SK-N-SH treated with all-trans-retinoic acid at 6 μM for 48 hours (cell line): ENCODE data around the gene SEC24D.

Source experiments
- ATAC-seq: fragments of 200-7000 bp; cut with Tn5 transposase; 3 replicates; pipeline ENCODE4 v1.9.1; 2020; ENCODE audit warnings: mild to moderate bottlenecking, moderate library complexity
- ARNTL ChIP-seq: fragments of 450-650 bp; formaldehyde crosslinking; IDR thresholded peaks from 2 replicates; pipeline ENCODE4 v1.5.0; 2020; ENCODE audit warnings: low read depth, mild to moderate bottlenecking, moderate library complexity, borderline replicate concordance
- BACH2 ChIP-seq: fragments of 250-450 bp; sonication (Bioruptor Pico); IDR thresholded peaks from 2 replicates; pipeline ENCODE4 v1.9.0; 2021; ENCODE audit warnings: mild to moderate bottlenecking, borderline replicate concordance
- CSDC2 ChIP-seq: fragments of 250-450 bp; sonication (Bioruptor Pico); IDR thresholded peaks from 2 replicates; pipeline ENCODE4 v1.5.0; 2020; ENCODE audit warnings: mild to moderate bottlenecking, moderate library complexity
- ESRRG ChIP-seq: fragments of 250-450 bp; sonication (Bioruptor Pico); IDR thresholded peaks from 2 replicates; pipeline ENCODE4 v1.6.1; 2021; ENCODE audit warnings: mild to moderate bottlenecking
- GLIS3 ChIP-seq: fragments of 250-450 bp; sonication (Bioruptor Pico); IDR thresholded peaks from 2 replicates; pipeline ENCODE4 v1.5.0; 2020; ENCODE audit warnings: mild to moderate bottlenecking, moderate library complexity
- ISL1 ChIP-seq: fragments of 250-450 bp; sonication (Bioruptor Pico); IDR thresholded peaks from 2 replicates; pipeline ENCODE4 v2.1.2; 2022; ENCODE audit warnings: mild to moderate bottlenecking, moderate library complexity
- OSR1 ChIP-seq: fragments of 250-450 bp; sonication (Bioruptor Pico); IDR thresholded peaks from 2 replicates; pipeline ENCODE4 v1.8.0; 2022; ENCODE audit warnings: moderate library complexity, mild to moderate bottlenecking, inconsistent platforms
- RARB ChIP-seq: fragments of 250-450 bp; sonication (Bioruptor Pico); IDR thresholded peaks from 2 replicates; pipeline ENCODE4 v1.8.0; 2021; ENCODE audit warnings: mild to moderate bottlenecking, moderate library complexity
- SNAI2 ChIP-seq: fragments of 250-450 bp; sonication (Bioruptor Pico); IDR thresholded peaks from 2 replicates; pipeline ENCODE4 v1.5.0; 2020; ENCODE audit warnings: mild to moderate bottlenecking, moderate library complexity
- TCF4 ChIP-seq: fragments of 250-450 bp; sonication (Bioruptor Pico); IDR thresholded peaks from 2 replicates; pipeline ENCODE4 v1.8.0; 2021; ENCODE audit warnings: mild to moderate bottlenecking, moderate library complexity, borderline replicate concordance
- TOX ChIP-seq: fragments of 250-450 bp; sonication (Bioruptor Pico); IDR thresholded peaks from 2 replicates; pipeline ENCODE4 v1.8.0; 2021; ENCODE audit warnings: mild to moderate bottlenecking, moderate library complexity, borderline replicate concordance
- ZC3H10 ChIP-seq: fragments of 250-450 bp; sonication (Bioruptor Pico); IDR thresholded peaks from 2 replicates; pipeline ENCODE4 v1.5.1; 2021; ENCODE audit warnings: mild to moderate bottlenecking, moderate library complexity
- ZFP30 ChIP-seq: fragments of 450-650 bp; formaldehyde crosslinking; IDR thresholded peaks from 2 replicates; pipeline ENCODE4 v1.5.0; 2022; ENCODE audit warnings: mild to moderate bottlenecking, moderate library complexity
- ZNF565 ChIP-seq: fragments of 450-650 bp; formaldehyde crosslinking; conservative IDR thresholded peaks from 2 replicates; pipeline ENCODE4 v1.5.0; 2020; ENCODE audit warnings: low read depth, mild to moderate bottlenecking, moderate library complexity
- ZNF8 ChIP-seq: fragments of 450-650 bp; formaldehyde crosslinking; IDR thresholded peaks from 2 replicates; pipeline ENCODE4 v1.5.0; 2020; ENCODE audit warnings: mild to moderate bottlenecking, moderate library complexity
- TF ChIP-seq, protein P1 (sequence below): fragments of 250-450 bp; sonication (Bioruptor Pico); IDR thresholded peaks from 2 replicates; pipeline ENCODE4 v1.8.0; 2021; ENCODE audit warnings: low read depth, mild to moderate bottlenecking, moderate library complexity, borderline replicate concordance
- TF ChIP-seq, protein P2 (sequence below): fragments of 250-450 bp; sonication (Bioruptor Pico); IDR thresholded peaks from 2 replicates; pipeline ENCODE4 v1.5.1; 2020; ENCODE audit warnings: low read depth, mild to moderate bottlenecking, moderate library complexity
- TF ChIP-seq, protein P3 (sequence below): fragments of 250-450 bp; sonication (Bioruptor Pico); IDR thresholded peaks from 2 replicates; pipeline ENCODE4 v1.8.0; 2020; ENCODE audit warnings: mild to moderate bottlenecking, moderate library complexity, borderline replicate concordance
- TF ChIP-seq, protein P4 (sequence below): fragments of 250-450 bp; sonication (Bioruptor Pico); IDR thresholded peaks from 2 replicates; pipeline ENCODE4 v1.5.0; 2020; ENCODE audit warnings: mild to moderate bottlenecking, moderate library complexity
- TF ChIP-seq, protein P5 (sequence below): fragments of 250-450 bp; sonication (Bioruptor Pico); IDR thresholded peaks from 2 replicates; pipeline ENCODE4 v1.5.1; 2021; ENCODE audit warnings: mild to moderate bottlenecking, moderate library complexity

SEC24D gene

DNA sequence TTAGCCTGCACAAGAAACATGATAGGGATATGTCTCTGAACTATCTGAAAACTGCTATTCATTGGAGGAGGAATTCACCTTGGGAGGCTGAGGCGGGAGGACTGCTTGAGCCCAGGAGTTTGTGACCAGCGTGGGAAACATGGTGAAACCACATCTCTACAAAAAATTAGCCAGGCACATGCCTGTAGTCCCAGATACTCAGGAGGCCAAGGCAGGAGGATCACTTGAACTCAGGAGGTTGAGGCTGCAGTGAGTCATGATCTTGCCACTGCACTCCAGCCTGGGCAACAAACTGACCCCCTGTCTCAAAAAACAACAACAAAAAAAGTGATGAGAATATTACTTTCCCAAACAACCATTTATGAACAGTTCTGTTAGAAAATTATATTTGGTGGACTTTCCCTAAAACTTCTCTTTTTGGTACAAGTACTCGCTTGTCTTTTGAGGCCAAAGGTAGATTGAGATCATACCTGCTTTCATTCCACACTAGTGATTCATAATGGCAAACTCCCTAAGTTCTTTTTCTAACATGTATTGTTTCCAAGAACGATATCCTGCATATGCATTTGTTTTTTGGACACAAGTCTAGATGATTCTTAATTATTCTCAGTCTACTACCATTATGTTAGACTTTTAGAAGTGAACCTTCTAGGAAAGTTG, 117.3 kb downstream of the SEC24D start:
- ATAC-seq: no peak
- TF ChIP-seq, protein P1, sequence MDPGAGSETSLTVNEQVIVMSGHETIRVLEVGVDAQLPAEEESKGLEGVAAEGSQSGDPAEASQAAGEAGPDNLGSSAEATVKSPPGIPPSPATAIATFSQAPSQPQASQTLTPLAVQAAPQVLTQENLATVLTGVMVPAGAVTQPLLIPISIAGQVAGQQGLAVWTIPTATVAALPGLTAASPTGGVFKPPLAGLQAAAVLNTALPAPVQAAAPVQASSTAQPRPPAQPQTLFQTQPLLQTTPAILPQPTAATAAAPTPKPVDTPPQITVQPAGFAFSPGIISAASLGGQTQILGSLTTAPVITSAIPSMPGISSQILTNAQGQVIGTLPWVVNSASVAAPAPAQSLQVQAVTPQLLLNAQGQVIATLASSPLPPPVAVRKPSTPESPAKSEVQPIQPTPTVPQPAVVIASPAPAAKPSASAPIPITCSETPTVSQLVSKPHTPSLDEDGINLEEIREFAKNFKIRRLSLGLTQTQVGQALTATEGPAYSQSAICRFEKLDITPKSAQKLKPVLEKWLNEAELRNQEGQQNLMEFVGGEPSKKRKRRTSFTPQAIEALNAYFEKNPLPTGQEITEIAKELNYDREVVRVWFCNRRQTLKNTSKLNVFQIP: no peak
- no peak for TF ChIP-seq TOX
- no peak for TF ChIP-seq ZNF565 (CRISPR knock-in tag)
- TF ChIP-seq, protein P2, sequence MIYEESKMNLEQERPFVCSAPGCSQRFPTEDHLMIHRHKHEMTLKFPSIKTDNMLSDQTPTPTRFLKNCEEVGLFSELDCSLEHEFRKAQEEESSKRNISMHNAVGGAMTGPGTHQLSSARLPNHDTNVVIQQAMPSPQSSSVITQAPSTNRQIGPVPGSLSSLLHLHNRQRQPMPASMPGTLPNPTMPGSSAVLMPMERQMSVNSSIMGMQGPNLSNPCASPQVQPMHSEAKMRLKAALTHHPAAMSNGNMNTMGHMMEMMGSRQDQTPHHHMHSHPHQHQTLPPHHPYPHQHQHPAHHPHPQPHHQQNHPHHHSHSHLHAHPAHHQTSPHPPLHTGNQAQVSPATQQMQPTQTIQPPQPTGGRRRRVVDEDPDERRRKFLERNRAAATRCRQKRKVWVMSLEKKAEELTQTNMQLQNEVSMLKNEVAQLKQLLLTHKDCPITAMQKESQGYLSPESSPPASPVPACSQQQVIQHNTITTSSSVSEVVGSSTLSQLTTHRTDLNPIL (CRISPR knock-in tag): no peak
- no peak for TF ChIP-seq ZNF8 (CRISPR knock-in tag)
- no peak for TF ChIP-seq ESRRG (CRISPR knock-in tag)
- TF ChIP-seq CSDC2 (CRISPR knock-in tag): no peak
- no peak for TF ChIP-seq ARNTL (CRISPR knock-in tag)
- no peak for TF ChIP-seq BACH2

DNA sequence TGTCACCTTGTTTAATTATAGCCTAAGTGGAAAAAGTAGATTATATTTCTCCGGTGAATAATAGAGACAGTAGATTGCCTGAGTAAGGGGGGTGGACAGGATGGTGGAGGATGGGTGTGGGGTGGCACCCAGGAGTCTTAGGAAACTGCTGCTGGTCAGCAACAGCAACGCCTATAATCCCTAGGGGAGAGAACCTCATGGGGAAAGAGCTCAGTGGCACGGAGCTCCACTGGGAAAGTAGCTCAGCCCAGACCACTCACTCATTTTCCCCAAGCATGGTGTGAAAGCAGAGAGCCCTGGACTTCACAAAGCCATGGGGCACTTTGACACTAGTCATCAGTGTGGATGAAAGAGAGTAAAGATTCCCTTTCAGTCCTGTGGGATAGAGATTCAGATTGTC, 119.6 kb downstream of the SEC24D start:
- no peak; the same call in 2 of the 3 replicates for ATAC-seq

DNA sequence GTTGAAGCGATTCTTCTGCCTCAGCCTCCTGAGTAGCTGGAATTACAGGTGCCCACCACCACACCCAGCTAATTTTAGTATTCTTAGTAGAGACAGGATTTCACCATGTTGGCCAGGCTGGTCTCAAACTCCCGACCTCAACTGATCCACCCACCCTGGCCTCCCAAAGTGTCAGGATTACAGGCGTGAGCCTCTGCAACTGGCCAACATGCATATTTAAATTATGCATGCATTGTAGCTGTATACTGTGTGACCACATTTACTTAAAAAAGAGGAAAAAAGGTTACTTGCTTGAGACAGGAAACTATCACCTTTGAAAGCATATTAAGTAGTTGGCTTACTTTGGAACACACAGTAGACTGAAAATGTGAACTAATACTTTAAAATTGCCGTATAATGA, 121.2 kb downstream of the SEC24D start:
- TF ChIP-seq ARNTL (CRISPR knock-in tag) (no peak), OSR1 (CRISPR knock-in tag) (no peak), ZFP30 (CRISPR knock-in tag) (no peak)
- TF ChIP-seq, protein P2 (CRISPR knock-in tag): no peak
- TF ChIP-seq, all 23 proteins: peak for 0
- no peak for ATAC-seq

More for the DNA sequence above, 119.6 kb downstream of the SEC24D start:
- no peak for TF ChIP-seq ZNF8 (CRISPR knock-in tag)
- TF ChIP-seq, all 23 proteins: peak for 0

DNA sequence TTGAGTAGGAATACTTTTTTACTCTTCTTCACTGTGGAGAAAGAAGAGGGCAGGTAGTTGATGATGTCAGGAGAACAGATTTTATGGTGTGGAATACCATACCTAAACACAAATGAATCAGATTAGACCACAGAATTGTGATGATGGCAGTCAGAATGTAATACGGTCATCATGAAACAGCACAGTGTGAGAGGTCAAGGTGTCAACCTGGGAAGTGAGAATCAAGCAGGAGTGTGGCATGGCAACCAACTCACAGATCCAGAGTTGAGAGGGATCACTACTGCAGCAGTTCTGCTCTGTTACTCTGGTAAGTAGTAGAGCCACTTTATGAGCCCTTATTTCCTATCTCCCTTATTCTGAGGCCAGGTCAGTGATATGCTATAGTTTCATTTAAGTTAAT, 123.1 kb downstream of the SEC24D start:
- ATAC-seq: no peak
- TF ChIP-seq ZNF565 (CRISPR knock-in tag) (no peak), ZNF8 (CRISPR knock-in tag) (no peak), ESRRG (CRISPR knock-in tag) (no peak), ZC3H10 (no peak), ISL1 (no peak), TOX (no peak), GLIS3 (CRISPR knock-in tag) (no peak), RARB (CRISPR knock-in tag) (no peak), TCF4 (CRISPR knock-in tag) (no peak), ARNTL (CRISPR knock-in tag) (no peak), SNAI2 (CRISPR knock-in tag) (no peak)
- TF ChIP-seq, protein P3, sequence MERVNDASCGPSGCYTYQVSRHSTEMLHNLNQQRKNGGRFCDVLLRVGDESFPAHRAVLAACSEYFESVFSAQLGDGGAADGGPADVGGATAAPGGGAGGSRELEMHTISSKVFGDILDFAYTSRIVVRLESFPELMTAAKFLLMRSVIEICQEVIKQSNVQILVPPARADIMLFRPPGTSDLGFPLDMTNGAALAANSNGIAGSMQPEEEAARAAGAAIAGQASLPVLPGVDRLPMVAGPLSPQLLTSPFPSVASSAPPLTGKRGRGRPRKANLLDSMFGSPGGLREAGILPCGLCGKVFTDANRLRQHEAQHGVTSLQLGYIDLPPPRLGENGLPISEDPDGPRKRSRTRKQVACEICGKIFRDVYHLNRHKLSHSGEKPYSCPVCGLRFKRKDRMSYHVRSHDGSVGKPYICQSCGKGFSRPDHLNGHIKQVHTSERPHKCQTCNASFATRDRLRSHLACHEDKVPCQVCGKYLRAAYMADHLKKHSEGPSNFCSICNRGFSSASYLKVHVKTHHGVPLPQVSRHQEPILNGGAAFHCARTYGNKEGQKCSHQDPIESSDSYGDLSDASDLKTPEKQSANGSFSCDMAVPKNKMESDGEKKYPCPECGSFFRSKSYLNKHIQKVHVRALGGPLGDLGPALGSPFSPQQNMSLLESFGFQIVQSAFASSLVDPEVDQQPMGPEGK (CRISPR knock-in tag): no peak
- TF ChIP-seq, protein P4, sequence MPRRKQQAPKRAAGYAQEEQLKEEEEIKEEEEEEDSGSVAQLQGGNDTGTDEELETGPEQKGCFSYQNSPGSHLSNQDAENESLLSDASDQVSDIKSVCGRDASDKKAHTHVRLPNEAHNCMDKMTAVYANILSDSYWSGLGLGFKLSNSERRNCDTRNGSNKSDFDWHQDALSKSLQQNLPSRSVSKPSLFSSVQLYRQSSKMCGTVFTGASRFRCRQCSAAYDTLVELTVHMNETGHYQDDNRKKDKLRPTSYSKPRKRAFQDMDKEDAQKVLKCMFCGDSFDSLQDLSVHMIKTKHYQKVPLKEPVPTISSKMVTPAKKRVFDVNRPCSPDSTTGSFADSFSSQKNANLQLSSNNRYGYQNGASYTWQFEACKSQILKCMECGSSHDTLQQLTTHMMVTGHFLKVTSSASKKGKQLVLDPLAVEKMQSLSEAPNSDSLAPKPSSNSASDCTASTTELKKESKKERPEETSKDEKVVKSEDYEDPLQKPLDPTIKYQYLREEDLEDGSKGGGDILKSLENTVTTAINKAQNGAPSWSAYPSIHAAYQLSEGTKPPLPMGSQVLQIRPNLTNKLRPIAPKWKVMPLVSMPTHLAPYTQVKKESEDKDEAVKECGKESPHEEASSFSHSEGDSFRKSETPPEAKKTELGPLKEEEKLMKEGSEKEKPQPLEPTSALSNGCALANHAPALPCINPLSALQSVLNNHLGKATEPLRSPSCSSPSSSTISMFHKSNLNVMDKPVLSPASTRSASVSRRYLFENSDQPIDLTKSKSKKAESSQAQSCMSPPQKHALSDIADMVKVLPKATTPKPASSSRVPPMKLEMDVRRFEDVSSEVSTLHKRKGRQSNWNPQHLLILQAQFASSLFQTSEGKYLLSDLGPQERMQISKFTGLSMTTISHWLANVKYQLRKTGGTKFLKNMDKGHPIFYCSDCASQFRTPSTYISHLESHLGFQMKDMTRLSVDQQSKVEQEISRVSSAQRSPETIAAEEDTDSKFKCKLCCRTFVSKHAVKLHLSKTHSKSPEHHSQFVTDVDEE (CRISPR knock-in tag): no peak
- TF ChIP-seq, protein P1: no peak
- TF ChIP-seq, protein P5, sequence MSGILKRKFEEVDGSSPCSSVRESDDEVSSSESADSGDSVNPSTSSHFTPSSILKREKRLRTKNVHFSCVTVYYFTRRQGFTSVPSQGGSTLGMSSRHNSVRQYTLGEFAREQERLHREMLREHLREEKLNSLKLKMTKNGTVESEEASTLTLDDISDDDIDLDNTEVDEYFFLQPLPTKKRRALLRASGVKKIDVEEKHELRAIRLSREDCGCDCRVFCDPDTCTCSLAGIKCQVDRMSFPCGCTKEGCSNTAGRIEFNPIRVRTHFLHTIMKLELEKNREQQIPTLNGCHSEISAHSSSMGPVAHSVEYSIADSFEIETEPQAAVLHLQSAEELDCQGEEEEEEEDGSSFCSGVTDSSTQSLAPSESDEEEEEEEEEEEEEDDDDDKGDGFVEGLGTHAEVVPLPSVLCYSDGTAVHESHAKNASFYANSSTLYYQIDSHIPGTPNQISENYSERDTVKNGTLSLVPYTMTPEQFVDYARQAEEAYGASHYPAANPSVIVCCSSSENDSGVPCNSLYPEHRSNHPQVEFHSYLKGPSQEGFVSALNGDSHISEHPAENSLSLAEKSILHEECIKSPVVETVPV (CRISPR knock-in tag): no peak
- TF ChIP-seq, protein P2 (CRISPR knock-in tag): no peak
- TF ChIP-seq, all 23 proteins: peak for 0
